IPS DF 19.7 (cell line): ENCODE data around the gene IFT52.
"Not testable (repeated sequence)": the region's sequence is repeated elsewhere in the genome, so short reads cannot be mapped to it uniquely, and the experiment has no call there.

Experiments
- DNase-seq: peaks from one replicate; pipeline ENCODE4 v3.0.0-alpha.2; 2013; ENCODE audit warnings: low read depth, low spot score

Gene IFT52

GRCh38 chr20:43650997-43651525 is 60.3 kb downstream of the IFT52 start:
- DNase-seq = no peak

- not testable (repeated sequence) for DNase-seq
Measured at GRCh38 chr20:43651650-43652184, 61.0 kb downstream of the IFT52 start.

GRCh38 chr20:43653966-43654365 is 63.2 kb downstream of the IFT52 start:
- DNase-seq = no peak

GRCh38 chr20:43655176-43655575 is 64.4 kb downstream of the IFT52 start:
- not testable (repeated sequence) for DNase-seq

- DNase-seq = no peak
Measured at GRCh38 chr20:43655937-43656336, 65.2 kb downstream of the IFT52 start.

- no peak for DNase-seq
Measured at GRCh38 chr20:43658069-43658722, 67.5 kb downstream of the IFT52 start.

DNA sequence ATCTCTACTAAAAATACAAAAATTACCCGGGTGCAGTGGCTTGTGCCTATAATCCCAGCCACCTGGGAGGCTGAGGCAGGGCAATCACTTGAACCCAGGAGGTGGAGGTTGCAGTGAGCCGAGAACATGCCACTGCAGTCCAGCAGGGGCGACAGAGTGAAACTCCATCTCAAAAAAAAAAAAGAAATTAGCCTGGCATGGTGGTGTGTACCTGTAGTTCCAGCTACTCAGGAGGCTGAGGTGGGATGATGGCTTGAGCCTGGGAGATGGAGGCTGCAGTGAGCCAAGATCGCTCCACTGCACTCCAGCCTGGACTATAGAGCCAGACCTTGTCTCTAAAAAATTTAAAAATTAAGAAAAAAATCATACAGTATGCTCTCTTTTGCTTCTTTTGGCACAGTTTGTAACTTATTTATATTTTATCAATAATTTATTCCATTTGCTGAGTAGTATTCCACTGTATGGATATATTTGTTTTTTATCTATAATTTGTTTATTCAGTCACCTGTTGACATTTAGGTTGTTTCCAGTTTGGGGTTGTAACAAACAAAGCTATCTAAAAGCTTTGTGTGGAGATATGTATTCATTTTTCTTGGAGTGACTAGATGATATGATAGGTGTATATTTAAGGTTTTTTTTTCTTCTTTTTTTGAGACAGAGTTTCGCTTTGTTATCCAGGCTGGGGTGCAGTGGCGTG is 68.1 kb downstream of the IFT52 start:
- DNase-seq = no peak

GRCh38 chr20:43662943-43663655 is 72.4 kb downstream of the IFT52 start:
- no peak for DNase-seq

- no peak for DNase-seq
Measured at GRCh38 chr20:43665466-43666176, 74.9 kb downstream of the IFT52 start.

- DNase-seq = no peak
Measured at GRCh38 chr20:43666376-43667328, 75.9 kb downstream of the IFT52 start, which contains the start of gene MYBL2. Gene MYBL2 (plus strand): TSS chr20:43667114. CDS start chr20:43667284, 170 bp downstream.

GRCh38 chr20:43667341-43668132 is 76.8 kb downstream of the IFT52 start:
- DNase-seq = no peak

- DNase-seq = no peak
Measured at GRCh38 chr20:43669332-43669731, 78.6 kb downstream of the IFT52 start.

- DNase-seq = no peak
Measured at GRCh38 chr20:43670423-43670822, 79.7 kb downstream of the IFT52 start.

- DNase-seq = no peak
Measured at GRCh38 chr20:43676368-43676767, 85.6 kb downstream of the IFT52 start.

- no peak for DNase-seq
Measured at GRCh38 chr20:43680981-43681380, 90.2 kb downstream of the IFT52 start.

DNA sequence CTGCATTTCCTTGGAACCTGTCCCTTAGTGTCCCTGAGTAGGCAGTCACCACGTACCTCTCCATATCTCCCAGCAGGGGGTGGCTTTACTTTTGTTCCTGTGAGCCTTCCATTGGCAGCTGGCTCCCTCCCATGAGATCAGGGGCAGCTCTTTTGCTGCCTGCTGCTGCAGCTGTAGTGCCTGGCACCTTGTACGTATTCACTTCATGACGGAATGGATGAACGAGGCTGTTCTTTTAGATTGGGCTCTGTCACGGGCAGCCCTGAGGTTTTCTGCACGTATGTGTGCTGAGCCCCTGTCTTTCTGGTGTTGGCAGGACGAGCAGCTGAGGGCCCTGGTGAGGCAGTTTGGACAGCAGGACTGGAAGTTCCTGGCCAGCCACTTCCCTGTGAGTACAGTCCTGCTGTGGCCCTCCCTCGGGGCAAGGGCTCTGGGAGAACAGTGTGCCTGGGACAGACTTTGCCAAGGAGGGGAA is 90.8 kb downstream of the IFT52 start:
- DNase-seq = no peak

- DNase-seq = no peak
Measured at GRCh38 chr20:43681991-43682410, 91.3 kb downstream of the IFT52 start.

DNA sequence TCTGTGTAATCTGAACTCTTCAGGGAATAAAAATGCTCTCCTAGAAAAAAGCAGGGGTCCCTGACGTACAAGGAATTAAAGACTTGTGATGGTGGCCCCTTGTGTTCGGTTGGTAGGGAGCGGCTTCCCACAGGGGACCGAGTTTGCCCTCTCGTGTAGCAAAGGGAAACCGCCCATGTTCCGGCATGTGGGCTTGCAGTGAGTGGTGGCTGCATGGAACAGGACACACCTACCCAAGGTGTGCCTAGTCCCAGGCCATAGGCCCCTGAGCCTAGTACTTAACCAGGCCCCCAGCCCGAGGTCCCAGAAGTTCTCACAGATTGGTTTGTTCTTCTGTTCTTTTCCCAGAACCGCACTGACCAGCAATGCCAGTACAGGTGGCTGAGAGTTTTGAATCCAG is 91.7 kb downstream of the IFT52 start:
- no peak for DNase-seq

GRCh38 chr20:43686820-43687219 is 96.1 kb downstream of the IFT52 start:
- DNase-seq = no peak
